GDM1 (cell line): Measurements from ENCODE around the gene FMNL2.

Source experiments
- DNase-seq: peaks from one replicate; lab custom pipeline; 2025; lab: John Stamatoyannopoulos, UW

FMNL2 gene

GRCh38 chr2:152618193-152618564 is 283.2 kb downstream of the FMNL2 start:
- no peak for DNase-seq

GRCh38 chr2:152620208-152620607 is 285.2 kb downstream of the FMNL2 start:
- no peak for DNase-seq

GRCh38 chr2:152620985-152621384 is 286.0 kb downstream of the FMNL2 start:
- no peak for DNase-seq

- no peak for DNase-seq
These were observed 287.2 kb downstream of the FMNL2 start for GRCh38 chr2:152622219-152622618.

- no peak for DNase-seq
These were observed 288.2 kb downstream of the FMNL2 start for GRCh38 chr2:152623076-152623740.

GRCh38 chr2:152623775-152624174 is 288.8 kb downstream of the FMNL2 start:
- DNase-seq: no peak

- DNase-seq: no peak
These were observed 289.8 kb downstream of the FMNL2 start for GRCh38 chr2:152624805-152625204.

GRCh38 chr2:152626911-152627339 is 292.0 kb downstream of the FMNL2 start:
- DNase-seq: no peak

GRCh38 chr2:152627351-152627957 is 292.5 kb downstream of the FMNL2 start:
- DNase-seq: peak; percentile 4

- DNase-seq: no peak
These were observed 294.2 kb downstream of the FMNL2 start for GRCh38 chr2:152629202-152629601.

GRCh38 chr2:152630466-152630865 is 295.5 kb downstream of the FMNL2 start:
- no peak for DNase-seq

- DNase-seq: no peak
These were observed 297.8 kb downstream of the FMNL2 start for GRCh38 chr2:152632736-152633135.

GRCh38 chr2:152635635-152636298 is 300.8 kb downstream of the FMNL2 start:
- peak; percentile 21 for DNase-seq

- DNase-seq: no peak
These were observed 302.3 kb downstream of the FMNL2 start for GRCh38 chr2:152637251-152637650.

- no peak for DNase-seq
These were observed 303.1 kb downstream of the FMNL2 start for GRCh38 chr2:152638056-152638455.

GRCh38 chr2:152638590-152638989 is 303.6 kb downstream of the FMNL2 start:
- DNase-seq: no peak

GRCh38 chr2:152644189-152644873 is 309.4 kb downstream of the FMNL2 start:
- DNase-seq: no peak

GRCh38 chr2:152646264-152646663 is 311.3 kb downstream of the FMNL2 start:
- DNase-seq: no peak

GRCh38 chr2:152646775-152647174 is 311.8 kb downstream of the FMNL2 start:
- no peak for DNase-seq

GRCh38 chr2:152647552-152647951 is 312.6 kb downstream of the FMNL2 start:
- DNase-seq: no peak

- no peak for DNase-seq
These were observed 313.4 kb downstream of the FMNL2 start for GRCh38 chr2:152648336-152648735.

GRCh38 chr2:152649997-152650396 is 315.0 kb downstream of the FMNL2 start:
- no peak for DNase-seq
